AG10803 (cell line): ENCODE results near the gene TLNRD1.

Source experiments
- DNase-seq: peaks from one replicate; pipeline ENCODE4 v3.0.0; 2010; ENCODE audit warnings: low read depth
- H3K4me3 ChIP-seq: 2 replicates; pipeline ENCODE4 v1.5.1; 2011; ENCODE audit warnings: mild to moderate bottlenecking, low read length, control low read depth
- CTCF ChIP-seq: conservative IDR thresholded peaks from 2 replicates; pipeline ENCODE4 v1.5.1; 2011; ENCODE audit warnings: mild to moderate bottlenecking, low read length, control low read depth, inconsistent platforms

TLNRD1 gene

DNA sequence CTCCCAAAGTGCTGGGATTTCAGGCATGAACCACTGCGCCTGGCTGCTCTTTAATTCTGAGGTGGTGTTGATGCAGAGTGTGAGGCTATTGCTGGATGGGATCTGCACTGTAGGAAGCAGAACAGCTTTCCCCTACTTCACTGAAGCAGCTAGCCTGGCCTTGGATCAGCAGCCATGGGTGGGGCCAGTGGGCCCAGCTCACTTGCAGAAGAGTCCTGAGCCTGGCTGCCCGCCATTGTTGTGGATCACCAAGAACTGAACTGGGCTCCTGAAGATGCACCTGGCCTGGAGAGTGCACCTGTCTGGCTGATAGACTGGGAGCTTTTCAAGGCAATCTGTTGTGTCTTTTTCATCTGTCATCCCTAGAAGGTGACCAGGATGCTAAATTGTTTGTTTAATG lies 11.9 kb downstream of the TLNRD1 start:
- no peak for DNase-seq
- no peak overlapping the region for H3K4me3 ChIP-seq
- no peak for TF ChIP-seq CTCF

DNA sequence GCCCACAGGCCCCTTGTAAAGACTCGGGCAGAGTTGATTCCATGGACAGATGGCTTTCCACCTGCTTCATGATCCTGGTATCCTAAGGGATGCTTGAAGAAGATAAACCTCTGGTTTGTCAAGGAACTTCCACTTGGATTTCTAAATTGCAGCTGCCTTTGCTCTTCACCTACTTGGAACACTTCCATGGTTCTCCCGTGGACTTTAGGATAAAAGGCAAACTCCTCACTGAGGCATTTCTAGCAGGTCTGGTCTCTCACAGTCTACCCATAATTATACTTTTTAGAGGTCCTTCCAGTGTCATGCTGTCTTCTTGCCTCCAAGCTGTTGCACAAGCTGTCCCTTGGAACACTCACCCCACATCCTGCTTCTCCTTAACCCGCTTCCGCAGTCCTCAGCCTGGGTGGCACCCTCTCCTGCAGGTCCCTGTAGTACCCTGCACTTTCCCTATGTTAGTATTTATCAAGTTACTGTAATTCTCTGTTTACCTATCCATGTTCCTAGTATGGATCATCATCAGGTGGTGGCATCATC lies 12.7 kb downstream of the TLNRD1 start:
- DNase-seq = no peak
- H3K4me3 ChIP-seq = no peak overlapping the region
- no peak for TF ChIP-seq CTCF

DNA sequence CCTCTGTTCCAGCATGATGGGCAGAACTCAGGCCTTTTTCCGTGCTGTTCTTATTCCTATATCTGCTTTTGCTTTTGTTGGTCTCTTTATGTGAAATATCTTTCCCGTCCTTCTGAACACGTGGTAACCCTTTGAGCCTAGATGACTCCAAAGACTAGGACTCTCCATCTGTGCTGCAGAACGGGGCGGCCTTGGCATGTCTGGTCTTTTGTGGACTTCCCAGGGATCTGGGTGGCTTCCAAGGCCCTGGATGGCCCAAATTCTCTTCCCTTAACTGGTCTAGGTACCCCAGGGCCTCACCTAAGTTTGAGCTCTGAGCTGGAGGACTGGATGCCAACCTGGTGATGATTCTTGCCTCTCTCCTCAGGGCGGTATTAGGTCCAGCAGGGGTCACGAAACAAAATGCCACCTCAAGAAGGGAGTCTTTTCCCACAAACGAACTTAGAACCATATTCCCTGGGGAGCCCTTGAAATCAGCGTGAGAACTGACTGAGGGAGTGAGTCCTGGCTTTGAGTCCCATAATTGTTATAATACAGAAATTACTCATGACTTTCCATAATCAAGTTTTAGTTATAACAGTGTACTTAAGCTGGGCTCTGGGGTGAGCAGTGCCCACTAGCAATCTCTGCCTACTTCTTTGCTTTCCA lies 13.8 kb downstream of the TLNRD1 start:
- TF ChIP-seq CTCF = no peak
- DNase-seq = no peak
- H3K4me3 ChIP-seq = no peak overlapping the region

DNA sequence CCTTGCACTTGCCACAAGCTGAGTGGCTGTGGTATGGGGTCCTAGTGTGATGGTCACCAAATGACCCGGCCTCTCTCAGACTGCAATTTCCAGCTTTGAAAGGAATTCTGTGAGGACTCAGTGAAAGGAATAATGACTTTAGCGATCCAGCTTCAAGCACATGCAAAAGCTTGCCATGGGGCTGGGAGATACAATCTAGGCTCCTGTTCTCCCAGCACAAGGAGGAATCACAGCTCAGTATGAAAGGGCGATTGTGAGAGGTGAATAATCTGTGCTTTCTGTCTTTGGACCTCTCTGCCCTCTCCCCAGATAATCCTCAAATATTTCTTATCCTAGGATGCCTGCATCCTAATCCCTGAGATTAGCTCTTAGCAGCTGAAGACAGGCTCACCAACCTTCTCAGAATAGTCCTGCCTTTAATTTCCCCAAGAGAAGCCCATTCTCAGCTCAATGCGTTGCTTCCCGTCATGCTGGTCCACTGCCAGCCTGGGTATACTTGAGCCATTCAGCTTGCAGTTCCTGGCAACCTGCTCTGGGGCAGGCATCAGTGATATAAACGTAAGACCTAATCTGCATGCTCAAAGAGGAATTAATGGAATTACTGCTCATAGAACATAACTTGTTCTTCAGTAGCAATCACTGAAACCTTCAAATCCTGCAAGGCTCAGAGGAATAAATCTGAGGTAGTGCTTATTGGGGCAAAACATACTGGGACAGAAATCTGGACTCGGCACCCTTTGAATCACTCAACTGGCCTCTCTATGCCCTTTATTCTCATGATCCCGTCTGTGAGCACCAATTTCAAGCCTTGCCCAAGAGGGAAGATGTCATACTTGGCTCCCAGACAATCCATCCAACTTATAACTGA lies 15.1 kb downstream of the TLNRD1 start:
- no peak for TF ChIP-seq CTCF
- H3K4me3 ChIP-seq = no peak overlapping the region
- DNase-seq = no peak

DNA sequence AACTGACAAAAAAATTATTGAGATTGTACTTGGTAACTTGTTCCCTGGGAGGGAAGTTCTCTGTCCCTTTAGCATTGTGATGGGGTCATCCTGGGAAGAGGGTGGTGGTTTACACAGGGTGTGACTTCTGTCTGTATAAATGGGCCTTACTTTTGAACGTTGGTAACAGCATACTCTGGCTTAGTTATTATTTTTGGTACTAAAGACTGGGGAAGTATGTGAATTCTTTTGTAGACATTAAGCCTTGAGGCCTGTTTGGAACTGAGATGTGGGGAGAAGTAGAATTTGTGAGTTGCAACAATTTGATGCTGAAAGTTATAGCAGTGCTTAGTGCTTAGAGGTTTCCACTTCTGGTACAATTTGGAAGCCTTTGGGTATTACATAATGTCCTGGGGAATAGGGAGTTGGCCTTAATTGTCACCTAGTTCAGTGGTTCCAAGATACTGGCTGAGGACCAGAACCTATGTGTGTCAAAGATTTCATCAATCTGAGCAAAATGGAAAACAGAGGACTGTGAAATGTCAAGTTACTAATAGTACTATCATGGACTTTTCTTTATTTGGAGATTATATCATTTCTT lies 15.9 kb downstream of the TLNRD1 start:
- TF ChIP-seq CTCF = no peak
- DNase-seq = no peak
- no peak overlapping the region for H3K4me3 ChIP-seq

GRCh38 chr15:81018197-81018596 lies 17.5 kb downstream of the TLNRD1 start:
- H3K4me3 ChIP-seq = no peak overlapping the region
- no peak for DNase-seq
- no peak for TF ChIP-seq CTCF
